Large intestine (tissue), 3 donors: ENCODE data around the gene LMNTD1. TPM values are rescaled to one million over a fixed set of nuclear protein-coding genes. Genes with fewer than 3 reads are reported as not detected.

Source experiments
- DNase-seq, 2 donors: peaks; one replicate each; pipeline versions ENCODE4 v3.0.0 to v3.0.0-alpha.2; 2013
- H3K27ac ChIP-seq: one replicate; pipeline ENCODE4 v1.5.1; 2013; ENCODE audit warnings: low read length
- H3K27me3 ChIP-seq: 2 replicates; pipeline ENCODE4 v1.6.1; 2013; ENCODE audit warnings: low read length; ENCODE audit not compliant: control insufficient read depth, insufficient read depth
- H3K36me3 ChIP-seq: 2 replicates; pipeline ENCODE4 v1.6.1; 2013; ENCODE audit warnings: low read length; ENCODE audit not compliant: control insufficient read depth, insufficient read depth
- H3K4me1 ChIP-seq: one replicate; pipeline ENCODE4 v1.6.1; 2013; ENCODE audit warnings: low read length; ENCODE audit not compliant: control insufficient read depth, insufficient read depth
- H3K4me3 ChIP-seq: one replicate; pipeline ENCODE4 v1.5.1; 2013; ENCODE audit warnings: low read length
- H3K9me3 ChIP-seq: one replicate; pipeline ENCODE4 v1.6.1; 2013; ENCODE audit warnings: mild to moderate bottlenecking, low read depth, low read length, moderate library complexity; ENCODE audit not compliant: control insufficient read depth
- WGBS: methylation state at CpG from one replicate; pipeline ENCODE4 v1.1.5; 2013; ENCODE audit warnings: low lambda C conversion rate; ENCODE audit not compliant: insufficient coverage; 5-methylcytosine and 5-hydroxymethylcytosine counted together
- polyA plus RNA-seq: library from polyadenylated mRNA; unstranded; fragments of 120-200 nt; gene quantifications from one replicate; pipeline ENCODE4 v1.2.1, GENCODE V29; 2013

The LMNTD1 gene
- polyA plus RNA-seq, 1 donor = 0.22 TPM

DNA sequence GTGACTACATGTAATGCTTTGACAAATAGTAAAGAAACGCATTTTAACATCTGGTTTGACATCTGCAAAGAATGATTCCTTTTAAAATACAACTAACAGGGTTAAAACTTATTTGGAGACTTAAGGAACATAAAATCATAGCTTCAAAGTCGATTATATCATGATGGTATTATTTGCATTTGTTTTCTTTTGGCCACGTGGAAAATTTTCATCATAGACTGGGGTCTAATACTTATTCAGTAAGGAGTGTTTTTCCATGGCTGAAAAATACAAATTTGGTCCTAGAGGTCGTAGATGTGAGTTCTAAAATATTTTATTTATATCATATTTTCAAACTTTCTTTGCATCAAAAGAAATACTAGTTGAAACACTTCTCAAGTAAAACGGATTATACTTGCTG, 31.5 kb upstream of the LMNTD1 start:
- DNase-seq = no peak
- H3K27ac ChIP-seq = no peak overlapping the region

DNA sequence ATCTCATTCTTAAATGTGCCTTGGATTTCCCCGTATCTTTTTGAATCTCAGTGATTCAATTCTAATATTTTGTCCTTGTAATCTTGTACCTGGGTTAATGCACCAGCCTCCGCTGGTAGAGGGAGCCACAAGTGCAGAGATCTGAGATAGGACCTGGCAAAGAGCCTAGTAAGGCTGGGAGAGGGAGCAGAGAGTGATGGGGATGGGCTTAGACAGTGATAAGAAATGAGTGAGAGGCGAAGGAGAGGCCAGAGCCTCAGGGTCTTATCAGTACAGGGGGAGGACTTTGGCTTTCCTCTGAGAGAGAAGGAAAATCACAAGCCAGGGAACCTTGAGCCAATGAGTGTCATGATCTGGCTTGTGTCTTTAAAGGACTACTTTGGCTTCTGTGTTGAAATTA, 30.5 kb upstream of the LMNTD1 start:
- no peaks in the 10 kb centered on the region for H3K36me3 ChIP-seq
- H3K27ac ChIP-seq = peak overlapping the region; percentile 62
- H3K9me3 ChIP-seq = no peaks in the 10 kb centered on the region
- no peak overlapping the region for H3K4me3 ChIP-seq
- H3K4me1 ChIP-seq = peaks cover 7% of the 10 kb centered on the region
- 0% methylated on average over 1 of the region's 3 CpGs for WGBS
- H3K27me3 ChIP-seq = no peaks in the 10 kb centered on the region
- peak; percentile 92 to 95 for DNase-seq

More for the DNA sequence above, 31.5 kb upstream of the LMNTD1 start:
- Histone ChIP-seq H3K4me3 (no peak overlapping the region), H3K4me1 (peaks cover 7% of the 10 kb centered on the region), H3K36me3 (no peaks in the 10 kb centered on the region), H3K27me3 (no peaks in the 10 kb centered on the region), H3K9me3 (no peaks in the 10 kb centered on the region)
- 78% methylated on average over 2 of the region's 5 CpGs for WGBS

DNA sequence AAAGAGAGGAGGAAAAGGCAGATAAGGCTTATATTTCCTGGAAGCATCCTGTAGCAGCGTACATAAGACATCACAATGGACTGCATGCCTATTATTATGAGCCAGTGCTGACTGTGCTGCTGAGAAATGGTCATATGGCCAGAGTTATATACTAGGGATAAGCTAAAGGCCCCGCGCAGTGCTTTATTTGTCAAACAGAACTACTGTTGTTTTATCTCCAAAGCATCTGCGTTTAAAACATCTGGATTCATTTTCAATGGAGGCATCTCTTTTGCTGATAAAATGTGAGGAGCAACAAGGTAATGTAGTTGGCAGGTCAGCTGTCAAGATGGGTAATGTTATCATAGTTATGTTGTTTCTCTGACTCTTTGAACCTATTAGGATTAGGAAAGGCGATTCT, 28.0 kb upstream of the LMNTD1 start:
- Histone ChIP-seq H3K27ac (no peak overlapping the region), H3K27me3 (no peaks in the 10 kb centered on the region), H3K4me1 (peaks cover 7% of the 10 kb centered on the region), H3K4me3 (no peak overlapping the region), H3K36me3 (no peaks in the 10 kb centered on the region), H3K9me3 (no peaks in the 10 kb centered on the region)
- WGBS = 90% methylated on average over 4 of the region's 5 CpGs
- DNase-seq = no peak

DNA sequence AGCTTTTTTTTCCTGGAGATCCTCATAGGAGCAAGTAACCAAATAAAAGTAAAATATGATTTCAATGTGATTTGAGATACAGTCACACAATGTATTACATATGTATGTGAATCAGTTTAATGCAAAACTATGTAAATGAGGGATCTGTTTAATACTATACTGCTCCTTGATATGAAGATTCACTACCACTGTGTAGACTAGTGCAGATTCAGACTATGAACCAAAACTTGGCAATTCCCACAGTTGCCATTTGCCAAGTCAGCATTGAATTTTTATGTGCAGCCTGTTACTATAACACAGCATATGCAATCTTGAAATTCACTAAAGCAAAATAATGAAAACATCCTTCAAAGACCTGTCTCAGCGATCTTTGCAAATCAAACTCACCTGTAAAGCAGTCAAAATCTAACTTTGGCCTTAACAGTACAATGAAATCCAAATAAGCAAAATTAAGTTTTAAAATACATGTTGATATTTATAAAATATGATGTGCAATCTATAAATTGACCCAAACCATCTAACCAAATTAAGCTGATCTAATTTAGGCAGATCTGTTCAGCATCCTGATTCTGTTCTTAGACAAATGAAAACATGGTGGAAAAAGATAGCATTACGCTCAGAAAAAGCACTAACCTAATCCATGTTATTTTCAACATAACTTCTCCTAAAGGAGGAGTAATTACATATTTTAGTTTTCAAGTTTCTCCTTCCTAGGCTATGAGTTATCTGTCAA, 25.5 kb upstream of the LMNTD1 start:
- Histone ChIP-seq H3K27ac (no peak overlapping the region), H3K9me3 (no peaks in the 10 kb centered on the region), H3K36me3 (no peaks in the 10 kb centered on the region), H3K27me3 (no peaks in the 10 kb centered on the region), H3K4me1 (no peaks in the 10 kb centered on the region), H3K4me3 (no peak overlapping the region)
- WGBS = no CpG with 5 or more reads among the region's 2 CpGs
- no peak for DNase-seq

DNA sequence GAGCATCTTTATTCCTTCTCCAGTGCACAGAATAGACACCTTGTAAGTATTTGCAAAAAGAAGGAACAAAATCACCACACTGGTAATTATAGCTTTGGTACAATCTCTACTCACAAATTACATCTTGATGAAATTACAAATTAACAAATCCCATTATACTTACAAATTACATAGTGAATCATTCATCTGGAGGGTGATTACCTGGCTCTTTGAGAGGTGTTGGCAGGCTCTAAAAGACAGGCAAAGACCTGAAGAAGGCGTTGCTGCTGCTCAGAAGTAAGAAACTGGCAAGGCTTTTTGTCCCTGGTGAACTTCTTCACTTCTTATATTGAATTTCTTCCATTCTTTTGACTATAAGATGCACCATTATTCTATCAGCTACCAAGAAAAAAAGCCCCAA, 21.7 kb upstream of the LMNTD1 start:
- no peaks in the 10 kb centered on the region for H3K36me3 ChIP-seq
- no peak for DNase-seq
- H3K27ac ChIP-seq = no peak overlapping the region
- no peaks in the 10 kb centered on the region for H3K4me1 ChIP-seq
- no peaks in the 10 kb centered on the region for H3K9me3 ChIP-seq
- H3K4me3 ChIP-seq = no peak overlapping the region
- WGBS = no CpG with 5 or more reads among the region's 1 CpG
- peaks cover 3% of the 10 kb centered on the region for H3K27me3 ChIP-seq

DNA sequence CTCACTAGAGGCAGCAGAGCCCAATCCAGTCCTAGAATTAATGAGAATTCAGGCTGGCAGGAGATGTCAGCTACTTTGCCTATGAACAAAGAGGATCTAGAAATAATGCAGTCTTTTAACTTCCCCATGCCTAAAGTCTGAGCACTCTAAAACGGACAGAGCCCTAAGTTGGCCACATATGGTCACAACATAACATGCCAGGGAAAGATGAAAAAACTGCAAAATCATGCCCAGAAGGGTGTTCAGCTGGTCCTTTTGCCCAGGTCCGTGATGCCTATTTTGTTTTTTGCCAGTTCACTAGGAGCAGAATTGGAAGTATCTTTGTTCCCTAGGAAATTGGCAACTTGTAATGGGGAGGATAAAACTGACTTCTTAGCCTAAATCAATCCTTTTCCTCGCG, 20.3 kb upstream of the LMNTD1 start:
- no peaks in the 10 kb centered on the region for H3K4me1 ChIP-seq
- DNase-seq = no peak
- H3K4me3 ChIP-seq = no peak overlapping the region
- peaks cover 3% of the 10 kb centered on the region for H3K27me3 ChIP-seq
- H3K27ac ChIP-seq = no peak overlapping the region
- no peaks in the 10 kb centered on the region for H3K36me3 ChIP-seq
- H3K9me3 ChIP-seq = no peaks in the 10 kb centered on the region
- 90% methylated on average over 3 of the region's 4 CpGs for WGBS

DNA sequence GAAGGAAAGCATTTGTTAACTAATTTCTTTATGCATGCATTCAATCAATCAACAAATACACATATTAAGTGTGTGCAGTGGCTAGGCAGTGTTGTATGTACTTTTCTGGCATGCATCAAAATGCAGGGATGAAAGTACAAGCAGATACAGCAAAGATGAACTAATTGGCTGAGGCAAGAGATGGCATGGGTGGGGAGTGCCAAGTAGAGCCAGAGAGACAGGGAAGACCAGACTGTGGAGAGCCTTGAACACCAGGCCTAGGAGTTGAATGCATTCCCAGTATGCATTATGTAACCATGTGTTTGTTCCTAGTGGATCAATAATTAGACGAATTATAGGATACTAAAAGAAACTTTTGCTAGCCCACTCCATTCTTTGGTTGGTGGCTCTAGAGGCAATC, 17.3 kb upstream of the LMNTD1 start:
- Histone ChIP-seq H3K27ac (no peak overlapping the region), H3K27me3 (peaks cover 3% of the 10 kb centered on the region), H3K9me3 (no peaks in the 10 kb centered on the region), H3K4me3 (no peak overlapping the region), H3K36me3 (no peaks in the 10 kb centered on the region), H3K4me1 (no peaks in the 10 kb centered on the region)
- no CpG with 5 or more reads among the region's 1 CpG for WGBS
- no peak for DNase-seq

DNA sequence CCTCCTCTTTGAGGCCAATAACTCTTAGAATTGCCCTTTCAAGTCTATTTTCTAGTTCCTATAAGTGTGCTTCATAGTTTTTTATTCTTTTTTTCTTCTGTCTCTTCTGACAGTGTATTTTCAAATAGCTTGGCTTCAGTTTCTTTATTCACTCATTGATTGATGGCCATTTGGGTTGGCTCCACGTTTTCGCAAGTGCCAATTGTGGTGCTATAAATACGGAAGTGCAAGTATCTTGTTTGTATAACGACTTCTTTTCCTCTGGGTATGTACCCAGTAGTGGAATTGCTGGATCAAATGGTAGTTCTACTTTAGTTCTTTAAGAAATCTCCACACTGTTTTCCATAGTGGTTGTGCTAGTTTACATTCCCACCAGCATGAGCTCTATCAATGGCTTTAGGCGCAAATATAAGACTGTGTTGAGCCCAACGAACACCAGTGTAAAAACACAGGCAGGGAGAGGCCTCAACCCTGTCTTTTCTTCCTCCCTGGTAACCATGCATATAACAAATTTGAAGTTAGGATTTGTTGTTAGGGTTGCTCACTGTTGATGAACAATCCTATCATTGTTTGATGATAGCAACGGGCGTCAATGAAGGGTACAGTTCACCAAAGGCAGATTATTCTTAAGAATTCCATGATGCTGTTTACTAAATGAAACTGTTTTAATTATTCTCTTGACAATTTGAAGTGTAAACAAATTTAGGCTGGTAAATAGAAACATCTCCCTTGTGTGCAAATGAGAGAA, 13.3 kb upstream of the LMNTD1 start:
- no CpG with 5 or more reads among the region's 8 CpGs for WGBS
- no peak overlapping the region for H3K27ac ChIP-seq

DNA sequence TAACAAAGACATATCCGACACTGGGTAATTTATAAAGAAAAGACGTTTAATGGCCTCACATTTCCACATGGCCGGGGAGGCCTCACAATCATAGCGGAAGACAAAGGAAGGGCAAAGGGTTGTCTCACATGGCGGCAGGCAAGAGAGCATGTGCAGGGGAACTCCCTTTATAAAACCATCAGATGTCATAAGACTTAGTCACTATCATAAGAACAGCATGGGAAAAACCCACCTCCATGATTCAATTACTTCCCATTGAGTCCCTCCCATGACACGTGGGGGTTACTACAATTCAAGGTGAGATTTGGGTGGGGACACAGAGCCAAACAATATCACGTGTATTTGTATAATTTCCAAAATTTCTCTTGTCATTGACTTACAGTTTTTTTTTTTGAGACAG, 5.5 kb upstream of the LMNTD1 start:
- H3K36me3 ChIP-seq = no peaks in the 10 kb centered on the region
- no peaks in the 10 kb centered on the region for H3K27me3 ChIP-seq
- DNase-seq = no peak
- no peak overlapping the region for H3K27ac ChIP-seq
- no peaks in the 10 kb centered on the region for H3K4me1 ChIP-seq
- WGBS = 100% methylated on average over 1 of the region's 7 CpGs
- H3K9me3 ChIP-seq = no peaks in the 10 kb centered on the region
- no peak overlapping the region for H3K4me3 ChIP-seq

More for the DNA sequence above, 13.3 kb upstream of the LMNTD1 start:
- Histone ChIP-seq H3K27me3 (no peaks in the 10 kb centered on the region), H3K9me3 (no peaks in the 10 kb centered on the region), H3K4me1 (no peaks in the 10 kb centered on the region), H3K4me3 (no peak overlapping the region), H3K36me3 (no peaks in the 10 kb centered on the region)
- no peak for DNase-seq

DNA sequence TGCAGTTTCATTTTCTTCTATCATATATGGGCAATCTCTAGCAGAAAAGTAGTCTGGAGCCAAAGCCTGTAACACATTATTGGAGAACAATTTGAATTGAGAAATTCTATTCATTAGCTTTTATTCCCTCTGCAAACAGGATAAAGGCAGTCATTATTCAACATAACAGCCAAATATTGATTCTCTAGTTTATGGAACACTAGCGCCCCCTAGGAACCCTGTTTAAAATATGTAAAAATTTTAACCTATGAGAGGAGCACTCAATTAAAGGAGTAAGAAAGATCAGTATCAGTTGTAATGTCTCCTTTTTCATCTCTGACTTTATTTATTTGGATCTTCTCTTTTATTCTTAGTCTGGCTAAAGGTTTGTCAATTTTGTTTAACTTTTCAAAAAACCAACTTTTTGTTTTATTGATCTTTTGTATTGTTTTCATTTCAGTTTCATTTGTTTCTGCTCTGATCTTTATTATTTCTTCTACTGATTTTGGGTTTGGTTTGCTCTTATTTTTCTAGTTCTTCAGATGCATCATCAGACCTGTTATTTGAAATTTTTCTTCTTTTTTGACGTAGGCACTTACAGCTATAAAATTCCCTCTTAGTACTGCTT, 4.8 kb upstream of the LMNTD1 start:
- no peaks in the 10 kb centered on the region for H3K27me3 ChIP-seq
- no peak overlapping the region for H3K4me3 ChIP-seq
- no peaks in the 10 kb centered on the region for H3K9me3 ChIP-seq
- no peak overlapping the region for H3K27ac ChIP-seq
- H3K4me1 ChIP-seq = no peaks in the 10 kb centered on the region
- DNase-seq = peak in 1 of 2 donors; percentile 19
- WGBS = 33% methylated on average over 1 of the region's 2 CpGs
- H3K36me3 ChIP-seq = no peaks in the 10 kb centered on the region
